GM18907 (cell line): ENCODE results near the gene IQCC.

ENCODE experiments used
- ATAC-seq: cut with Tn5 transposase; IDR thresholded peaks from one replicate; pipeline ENCODE4 v1.9.1; 2021; ENCODE audit warnings: mild to moderate bottlenecking, moderate library complexity; ENCODE audit not compliant: unreplicated experiment

IQCC gene

DNA sequence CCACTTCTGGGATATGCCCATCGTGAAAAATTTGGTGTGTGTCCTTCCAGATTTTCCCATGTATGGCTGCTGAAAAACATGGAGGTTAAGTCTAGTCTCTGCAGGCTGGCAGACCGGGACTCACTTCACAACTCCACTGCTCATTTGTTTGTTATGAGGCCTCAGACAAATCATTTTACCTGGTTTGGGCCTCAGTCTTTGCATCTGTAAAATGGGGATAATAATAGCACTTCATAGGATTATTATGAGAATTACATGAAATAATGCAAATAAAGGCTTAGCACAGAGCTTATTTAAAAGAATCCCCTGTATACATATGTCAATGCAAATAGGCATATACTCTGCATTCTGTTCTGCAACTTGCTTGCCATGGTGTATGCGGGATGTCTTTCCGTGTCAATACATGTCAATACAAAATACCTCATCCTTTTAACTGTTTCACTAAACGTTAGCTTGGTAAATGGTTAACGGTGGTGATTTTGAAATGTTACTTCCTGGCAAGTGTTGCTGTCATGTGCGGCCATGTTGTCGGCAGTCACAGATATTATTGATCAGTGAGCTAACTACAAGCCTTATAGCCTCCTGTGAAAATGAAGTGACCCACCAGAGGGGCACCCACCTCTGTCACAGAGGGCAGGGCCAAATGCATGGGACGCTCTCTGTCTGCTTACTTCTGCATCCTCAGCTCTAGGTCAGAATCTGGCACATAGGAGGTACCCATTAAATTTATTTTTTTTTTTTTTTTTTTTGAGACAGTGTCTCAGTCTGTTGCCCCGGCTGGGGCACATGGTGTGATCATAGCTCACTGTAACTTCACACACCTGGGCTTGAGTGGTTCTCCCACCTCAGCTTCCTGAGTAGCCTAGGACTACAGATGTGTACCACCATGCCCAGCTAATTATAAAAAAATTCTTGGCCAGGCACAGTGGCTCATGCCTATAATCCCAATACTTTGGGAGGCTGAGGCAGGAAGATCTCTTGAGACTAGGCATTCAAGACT, 49.9 kb downstream of the IQCC start:
- ATAC-seq, result no peak

DNA sequence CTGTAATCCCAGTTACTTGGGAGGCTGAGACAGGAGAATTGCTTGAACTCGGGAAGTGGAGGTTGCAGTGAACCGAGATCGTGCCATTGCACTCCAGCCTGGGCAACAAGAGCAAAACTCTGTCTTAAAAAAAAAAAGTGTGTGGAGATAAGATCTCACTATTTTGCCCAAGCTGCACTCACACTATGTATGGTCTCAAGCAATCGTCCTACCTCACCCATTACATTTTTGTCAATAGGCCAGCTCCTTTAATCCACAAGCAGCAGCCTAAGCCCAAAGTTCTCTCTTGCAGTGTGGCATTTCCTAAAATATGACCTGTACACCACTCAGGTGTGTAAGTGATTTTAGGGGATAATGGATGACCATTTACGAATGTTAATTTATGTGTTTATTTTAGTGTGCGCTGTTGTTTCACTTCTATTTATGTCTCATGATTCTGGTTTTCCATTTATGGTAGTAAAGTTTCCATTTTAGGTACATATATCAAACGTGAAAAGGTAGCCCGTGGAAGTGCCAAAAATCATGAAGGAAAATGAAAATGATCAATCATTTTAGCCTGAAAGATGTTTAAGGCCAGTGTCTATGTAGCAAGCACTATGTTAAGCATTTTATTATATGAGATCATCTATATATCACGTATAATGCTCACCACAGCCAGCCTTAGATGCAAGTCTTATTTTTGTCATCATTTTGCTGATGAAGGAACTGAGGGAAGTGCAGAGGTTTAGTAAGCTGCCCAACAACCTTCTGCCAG, 51.2 kb downstream of the IQCC start:
- no peak for ATAC-seq

DNA sequence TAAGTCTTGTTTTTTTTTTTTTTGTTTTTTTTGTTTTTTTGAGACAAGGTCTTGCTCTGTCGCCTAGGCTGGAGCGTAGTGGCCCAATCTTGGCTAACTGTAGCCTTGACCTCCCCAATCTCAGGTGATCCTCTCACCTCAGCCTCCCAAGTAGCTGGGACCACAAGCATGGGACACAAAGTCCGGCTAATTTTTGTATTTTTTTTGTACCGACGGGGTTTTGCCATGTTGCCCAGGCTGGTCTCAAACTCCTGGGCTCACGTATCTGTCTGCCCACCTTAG, 51.7 kb downstream of the IQCC start:
- no peak for ATAC-seq
